ENCODE results near the gene TMEM92. TPM values are rescaled to one million over a fixed set of nuclear protein-coding genes. Genes with fewer than 3 reads are reported as not detected.
"Not testable (repeated sequence)": the region's sequence is repeated elsewhere in the genome, so short reads cannot be mapped to it uniquely, and the experiment has no call there.

TMEM92 gene
- total and polyA plus RNA-seq, 8 donors = 4.4 to 10.7 (median 6.4) TPM

DNA sequence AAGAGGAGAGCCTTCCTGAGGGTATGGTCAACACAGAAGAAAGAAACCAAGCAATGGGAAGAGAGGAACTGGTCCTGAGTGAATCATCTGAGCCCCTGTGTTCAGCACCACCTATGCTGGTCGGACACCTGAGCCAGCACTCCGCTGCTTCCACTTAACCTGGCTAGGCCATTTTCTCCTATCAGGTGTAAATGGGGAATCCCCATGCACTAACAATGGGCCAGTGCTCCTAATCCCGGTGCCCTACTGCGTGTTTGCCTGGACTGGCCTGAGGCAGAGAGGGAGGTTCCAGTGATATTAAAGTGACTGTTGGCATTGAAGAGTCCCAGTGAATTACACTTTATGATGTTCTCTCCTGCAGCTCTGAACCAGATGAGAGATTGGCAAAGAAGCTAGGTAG is 37.2 kb downstream of the TMEM92 start:
- H3K36me3 ChIP-seq = no peaks in the 10 kb centered on the region
- DNase-seq (no peak), ATAC-seq (no peak)
- H3K27me3 ChIP-seq = peaks cover 0 to 17% of the 10 kb centered on the region in 2 donors
- H3K27ac ChIP-seq = no peak overlapping the region
- H3K4me1 ChIP-seq = no peaks in the 10 kb centered on the region
- intact Hi-C loops (cut with DNase I) = no loop called here
- H3K9me3 ChIP-seq = no peaks in the 10 kb centered on the region
- TF ChIP-seq, protein P1, sequence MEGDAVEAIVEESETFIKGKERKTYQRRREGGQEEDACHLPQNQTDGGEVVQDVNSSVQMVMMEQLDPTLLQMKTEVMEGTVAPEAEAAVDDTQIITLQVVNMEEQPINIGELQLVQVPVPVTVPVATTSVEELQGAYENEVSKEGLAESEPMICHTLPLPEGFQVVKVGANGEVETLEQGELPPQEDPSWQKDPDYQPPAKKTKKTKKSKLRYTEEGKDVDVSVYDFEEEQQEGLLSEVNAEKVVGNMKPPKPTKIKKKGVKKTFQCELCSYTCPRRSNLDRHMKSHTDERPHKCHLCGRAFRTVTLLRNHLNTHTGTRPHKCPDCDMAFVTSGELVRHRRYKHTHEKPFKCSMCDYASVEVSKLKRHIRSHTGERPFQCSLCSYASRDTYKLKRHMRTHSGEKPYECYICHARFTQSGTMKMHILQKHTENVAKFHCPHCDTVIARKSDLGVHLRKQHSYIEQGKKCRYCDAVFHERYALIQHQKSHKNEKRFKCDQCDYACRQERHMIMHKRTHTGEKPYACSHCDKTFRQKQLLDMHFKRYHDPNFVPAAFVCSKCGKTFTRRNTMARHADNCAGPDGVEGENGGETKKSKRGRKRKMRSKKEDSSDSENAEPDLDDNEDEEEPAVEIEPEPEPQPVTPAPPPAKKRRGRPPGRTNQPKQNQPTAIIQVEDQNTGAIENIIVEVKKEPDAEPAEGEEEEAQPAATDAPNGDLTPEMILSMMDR (IDR thresholded peaks at IDR 0.05) = no peak
- H3K4me3 ChIP-seq = no peak overlapping the region

DNA sequence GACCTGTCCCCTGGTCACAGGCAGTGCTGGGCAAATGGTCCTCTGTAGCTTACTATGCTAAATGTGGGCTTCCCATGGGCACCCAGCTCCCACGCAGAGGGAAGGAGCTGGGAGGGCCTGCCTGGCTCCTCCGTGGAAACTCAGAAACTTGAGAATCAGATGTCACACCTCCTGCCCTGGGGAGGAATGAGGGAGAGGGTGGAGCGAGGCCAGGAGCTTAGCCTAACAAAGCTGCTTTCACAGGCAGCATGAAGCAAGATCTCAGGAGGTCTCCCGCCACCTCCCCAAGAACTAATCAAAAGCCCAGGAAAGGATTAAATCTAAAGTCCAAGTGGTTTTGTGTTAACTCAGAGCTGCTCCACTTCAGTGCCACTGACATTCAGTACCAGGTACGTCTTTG is 38.0 kb downstream of the TMEM92 start:
- Histone ChIP-seq H3K27ac (no peak overlapping the region), H3K4me1 (no peaks in the 10 kb centered on the region), H3K36me3 (no peaks in the 10 kb centered on the region), H3K27me3 (peaks cover 0 to 17% of the 10 kb centered on the region in 2 donors), H3K9me3 (no peaks in the 10 kb centered on the region), H3K4me3 (no peak overlapping the region)
- ATAC-seq (no peak), DNase-seq (no peak)
- TF ChIP-seq, protein P1 (IDR thresholded peaks at IDR 0.05) = no peak
- intact Hi-C loops (cut with DNase I) = no loop called here

DNA sequence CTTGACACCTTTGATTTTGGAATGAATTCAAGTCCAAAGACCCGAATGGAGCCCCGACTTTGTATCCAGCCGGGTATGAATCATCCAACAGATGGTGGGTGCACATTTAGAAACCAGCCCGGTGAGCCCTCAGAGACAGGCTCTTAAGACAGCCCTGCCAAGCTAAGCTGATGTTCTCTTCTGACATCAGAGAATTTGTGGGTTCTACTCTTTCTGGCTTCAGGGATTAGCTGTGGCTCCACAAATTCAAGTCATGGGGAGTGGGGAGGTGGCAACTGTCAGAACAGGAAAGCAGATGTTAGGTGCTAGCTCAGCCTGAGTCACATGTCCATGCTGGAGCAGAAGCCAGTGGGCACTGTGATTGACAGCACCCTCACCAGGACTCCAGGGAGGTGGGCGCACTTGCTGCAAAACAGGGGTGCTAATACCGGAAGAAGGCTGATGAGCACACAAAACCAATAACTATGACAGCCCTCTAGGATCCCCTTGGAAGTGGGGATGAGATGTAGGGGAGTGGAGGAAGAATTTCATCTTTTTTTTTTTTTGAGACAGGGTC is 40.3 kb downstream of the TMEM92 start:
- Histone ChIP-seq H3K9me3 (no peaks in the 10 kb centered on the region), H3K4me3 (no peak overlapping the region), H3K4me1 (no peaks in the 10 kb centered on the region), H3K27ac (no peak overlapping the region), H3K27me3 (peaks cover 0 to 17% of the 10 kb centered on the region in 2 donors), H3K36me3 (no peaks in the 10 kb centered on the region)
- intact Hi-C loops (cut with DNase I) = no loop called here
- DNase-seq = no peak
- ATAC-seq = no peak
- TF ChIP-seq, protein P1 (IDR thresholded peaks at IDR 0.05) = no peak

DNA sequence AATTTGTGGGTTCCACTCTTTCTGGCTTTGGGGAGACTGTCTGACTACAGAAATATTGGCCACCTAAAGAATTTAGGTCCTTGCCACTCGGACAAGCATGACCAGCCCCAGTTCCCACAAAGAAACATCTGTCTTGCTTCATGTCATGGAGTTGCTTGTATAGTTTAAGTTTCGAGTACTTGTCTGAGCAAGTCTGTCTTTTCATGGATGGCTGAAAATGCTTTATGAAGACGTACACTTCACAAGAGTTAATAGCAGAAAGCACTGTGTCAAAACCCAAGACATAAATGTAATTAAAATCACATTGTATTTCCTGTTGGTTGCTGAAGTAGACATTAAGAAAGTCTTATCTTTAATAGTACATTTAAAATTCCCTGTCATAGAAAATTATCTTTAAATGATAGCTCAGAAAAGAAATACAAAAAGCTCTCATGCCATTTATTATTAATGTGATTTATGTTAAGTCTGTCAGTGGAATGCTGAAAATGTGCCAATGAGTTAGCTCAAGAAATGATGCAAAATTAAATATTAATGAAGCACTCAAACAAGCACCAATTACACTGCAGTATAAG is 41.8 kb downstream of the TMEM92 start:
- no peak for ATAC-seq
- intact Hi-C loops (cut with DNase I) = no loop called here
- TF ChIP-seq, protein P1 (IDR thresholded peaks at IDR 0.05) = no peak
- no peaks in the 10 kb centered on the region for H3K4me1 ChIP-seq
- no peaks in the 10 kb centered on the region for H3K36me3 ChIP-seq
- peaks cover 0 to 17% of the 10 kb centered on the region in 2 donors for H3K27me3 ChIP-seq
- no peak overlapping the region for H3K4me3 ChIP-seq
- no peaks in the 10 kb centered on the region for H3K9me3 ChIP-seq
- no peak overlapping the region for H3K27ac ChIP-seq
- no peak for DNase-seq

DNA sequence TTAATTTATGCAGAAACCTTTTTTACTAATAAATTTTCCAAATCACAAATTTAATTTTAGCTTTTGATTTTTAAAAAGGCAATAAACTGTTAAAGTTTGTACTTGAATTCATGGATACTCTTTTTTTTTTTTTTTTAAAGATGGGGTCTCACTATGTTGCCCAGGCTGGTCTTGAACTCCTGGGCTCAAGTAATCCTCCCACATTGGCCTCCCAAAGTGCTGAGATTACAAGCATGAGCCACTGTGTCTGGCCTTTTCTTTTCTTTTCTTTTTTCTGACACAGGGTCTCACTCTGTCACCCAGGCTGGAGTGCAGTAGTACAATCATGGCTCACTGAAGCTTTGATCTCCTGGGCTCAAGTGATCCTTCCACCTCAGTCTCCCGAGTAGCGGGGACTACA is 42.4 kb downstream of the TMEM92 start:
- peaks cover 0 to 15% of the 10 kb centered on the region in 2 donors for H3K27me3 ChIP-seq
- H3K4me1 ChIP-seq; H3K4me3 ChIP-seq; H3K36me3 ChIP-seq; intact Hi-C loops (cut with DNase I); H3K9me3 ChIP-seq; ATAC-seq; DNase-seq; H3K27ac ChIP-seq: not testable (repeated sequence)

DNA sequence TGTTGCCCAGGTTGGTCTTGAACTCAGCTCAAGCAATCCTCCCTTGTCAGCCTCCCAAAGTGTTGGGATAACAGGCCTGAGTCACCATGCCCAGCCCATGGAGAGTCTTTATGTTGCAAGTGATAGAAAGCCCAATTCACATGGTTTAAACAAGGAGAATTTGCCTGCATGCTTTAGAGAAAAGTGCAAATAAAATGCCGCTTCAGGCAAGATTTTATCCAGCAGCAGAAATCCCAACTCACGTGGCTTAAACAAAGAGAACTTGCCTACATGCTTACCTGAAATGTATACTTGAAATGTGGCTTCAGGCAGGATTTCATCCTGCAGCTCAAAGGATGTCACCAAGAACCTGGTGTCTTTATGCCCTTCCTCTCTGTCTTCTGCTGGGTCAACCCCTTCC is 42.9 kb downstream of the TMEM92 start:
- ATAC-seq (no peak), DNase-seq (no peak)
- Histone ChIP-seq H3K4me3 (no peak overlapping the region), H3K36me3 (no peaks in the 10 kb centered on the region), H3K4me1 (no peaks in the 10 kb centered on the region), H3K27ac (no peak overlapping the region), H3K27me3 (peaks cover 0 to 10% of the 10 kb centered on the region in 2 donors), H3K9me3 (no peaks in the 10 kb centered on the region)
- TF ChIP-seq, protein P1 (IDR thresholded peaks at IDR 0.05) = no peak
- intact Hi-C loops (cut with DNase I) = no loop called here
